HG03196 (cell line): Measurements from ENCODE around the gene PRSS8.
"Not testable (repeated sequence)": the region's sequence is repeated elsewhere in the genome, so short reads cannot be mapped to it uniquely, and the experiment has no call there.

Experiments
- ATAC-seq: cut with Tn5 transposase; IDR thresholded peaks from one replicate; pipeline ENCODE4 v1.9.1; 2021; ENCODE audit not compliant: unreplicated experiment

Gene PRSS8

GRCh38 chr16:31145398-31145990 lies 10.0 kb upstream of the PRSS8 start:
- ATAC-seq, result no peak

- not testable (repeated sequence) for ATAC-seq
Measured at GRCh38 chr16:31144418-31144817, 8.9 kb upstream of the PRSS8 start.

GRCh38 chr16:31143694-31144148 lies 8.2 kb upstream of the PRSS8 start:
- ATAC-seq, result no peak

DNA sequence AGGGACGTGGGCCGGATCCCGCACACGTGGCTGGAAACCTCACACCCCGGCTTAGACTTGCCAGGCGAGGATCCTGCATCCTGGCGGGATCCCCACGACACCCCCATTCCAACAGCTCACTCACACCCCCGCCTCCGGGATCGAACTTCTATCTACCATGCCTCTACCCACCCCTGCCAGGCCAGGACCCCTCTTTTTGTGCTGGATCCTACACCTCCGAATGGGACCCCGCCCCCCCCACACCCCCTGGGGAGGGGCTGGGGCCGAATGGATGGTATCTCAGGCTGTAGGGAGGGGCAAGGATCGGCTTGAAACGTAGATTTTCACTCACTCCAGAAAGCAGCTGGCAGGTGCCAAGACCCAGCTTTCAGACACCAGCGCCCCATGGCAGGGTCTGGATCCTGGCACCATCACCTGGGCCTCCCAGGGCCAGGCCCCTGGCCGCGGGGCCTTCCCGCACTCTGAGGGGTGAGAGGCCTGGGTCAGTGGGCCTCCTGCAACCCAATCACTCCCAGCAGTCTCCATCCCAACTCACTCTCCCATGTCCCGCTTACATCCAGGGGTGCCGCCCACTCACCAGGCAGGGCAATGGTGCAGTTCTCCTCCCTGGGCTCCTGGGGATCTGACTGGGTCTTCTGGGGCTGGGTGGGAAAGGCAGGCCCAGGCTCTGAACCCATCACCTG lies 7.6 kb upstream of the PRSS8 start:
- no peak for ATAC-seq

GRCh38 chr16:31142109-31143010 lies 6.8 kb upstream of the PRSS8 start:
- peak; percentile 82 for ATAC-seq

- no peak for ATAC-seq
Measured at GRCh38 chr16:31141489-31142108, 6.1 kb upstream of the PRSS8 start.

- ATAC-seq, result not testable (repeated sequence)
Measured at GRCh38 chr16:31141071-31141469, 5.5 kb upstream of the PRSS8 start.

- ATAC-seq, result no peak
Measured at GRCh38 chr16:31138621-31139578, 3.4 kb upstream of the PRSS8 start.

DNA sequence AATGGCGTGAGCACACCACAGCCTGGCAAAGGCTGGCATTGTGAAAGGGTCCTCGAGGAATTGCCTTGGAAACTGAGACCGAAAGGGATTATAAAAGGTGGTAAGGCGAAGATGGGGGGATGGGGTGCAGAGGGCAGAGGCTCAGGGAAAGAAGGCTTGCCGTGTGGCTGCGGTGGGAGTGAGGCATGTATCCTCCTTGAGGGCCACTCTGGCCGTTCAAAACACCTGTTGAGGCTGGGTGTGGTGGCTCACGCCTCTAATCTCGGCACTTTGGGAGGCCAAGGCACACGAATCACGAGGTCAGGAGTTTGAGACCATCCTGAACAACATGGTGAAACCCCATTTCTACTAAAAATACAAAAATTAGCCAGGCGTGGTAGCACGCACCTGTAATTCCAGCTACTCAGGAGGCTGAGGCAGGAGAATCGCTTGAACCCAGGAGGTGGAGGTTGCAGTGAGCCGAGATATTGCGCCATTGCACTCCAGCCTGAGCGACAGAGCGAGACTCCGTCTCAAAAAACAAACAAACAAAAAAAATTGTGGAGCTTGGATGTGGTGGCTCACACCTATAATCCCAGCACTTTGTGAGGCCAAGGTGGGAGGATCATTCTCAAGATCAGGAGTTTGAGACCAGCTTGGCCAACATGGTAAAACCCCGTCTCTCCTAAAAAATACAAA lies 1.4 kb upstream of the PRSS8 start:
- not testable (repeated sequence) for ATAC-seq

GRCh38 chr16:31136287-31136662 lies 748 bp upstream of the PRSS8 start:
- ATAC-seq, result no peak

DNA sequence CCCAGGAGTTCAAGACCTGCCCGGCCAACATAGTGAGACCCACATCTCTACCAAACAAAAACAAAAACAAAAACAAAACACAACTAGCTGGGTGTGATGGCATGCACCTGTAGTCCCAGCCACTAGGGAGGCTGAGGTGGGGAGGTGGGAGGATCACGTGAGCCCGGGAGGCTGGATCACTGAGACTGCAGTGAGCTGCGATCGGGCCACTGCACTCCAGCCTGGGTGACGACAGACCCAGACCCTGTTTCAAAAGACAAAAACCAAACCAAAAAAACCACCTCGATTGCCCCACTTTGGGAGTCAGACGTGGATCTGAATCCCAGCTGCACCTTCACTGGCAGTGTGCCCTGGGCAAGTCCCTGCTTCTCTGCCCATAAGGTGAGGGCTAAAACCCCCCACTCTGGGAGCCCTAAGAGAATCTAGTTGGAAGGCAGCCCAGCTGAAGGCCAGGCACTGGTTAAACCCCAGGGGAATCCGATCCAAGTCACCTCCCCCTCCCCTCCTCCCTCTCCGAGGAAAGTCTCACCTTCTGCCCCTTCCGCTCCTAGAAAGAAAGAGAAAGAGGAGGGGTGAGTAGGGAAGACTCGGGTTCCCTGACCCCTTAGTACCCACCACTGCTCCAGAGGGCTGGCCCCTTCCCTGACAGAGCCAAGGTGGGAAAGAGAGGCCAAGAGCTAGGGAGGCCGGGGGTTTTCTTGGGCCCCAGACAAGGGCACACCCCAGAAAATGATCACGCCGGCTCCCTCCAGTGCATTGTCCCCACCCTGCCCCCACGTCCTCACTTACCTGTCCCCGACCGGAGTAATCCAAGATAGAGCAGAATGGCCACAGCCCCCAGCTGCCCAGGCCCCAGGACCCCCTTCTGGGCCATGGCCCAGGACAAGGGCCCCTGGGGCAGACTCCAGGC lies 647 bp downstream of the PRSS8 start:
- no peak for ATAC-seq

DNA sequence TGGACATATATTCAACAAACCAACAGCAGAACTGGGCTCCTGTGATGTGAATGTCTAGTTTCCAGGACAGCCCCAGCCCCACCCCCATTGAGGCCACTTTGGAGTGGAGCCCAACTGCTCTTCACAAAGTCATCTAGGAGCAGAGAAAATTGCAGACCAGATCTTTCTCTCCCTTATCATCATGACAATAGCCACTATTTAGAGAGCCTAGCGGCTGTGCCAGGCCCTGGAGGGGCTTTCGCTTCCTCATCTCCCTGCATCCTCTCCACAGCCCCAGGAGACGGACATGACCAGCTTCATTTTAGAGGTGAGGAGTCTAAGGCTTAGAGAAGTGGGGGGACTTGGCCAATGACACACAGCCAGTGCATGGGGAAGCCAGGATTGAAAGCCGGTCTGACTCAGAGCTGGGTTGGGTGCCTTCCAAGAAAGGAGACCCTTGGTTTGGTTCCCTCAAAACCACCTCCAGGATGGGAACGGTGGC lies 1.4 kb downstream of the PRSS8 start:
- no peak for ATAC-seq

DNA sequence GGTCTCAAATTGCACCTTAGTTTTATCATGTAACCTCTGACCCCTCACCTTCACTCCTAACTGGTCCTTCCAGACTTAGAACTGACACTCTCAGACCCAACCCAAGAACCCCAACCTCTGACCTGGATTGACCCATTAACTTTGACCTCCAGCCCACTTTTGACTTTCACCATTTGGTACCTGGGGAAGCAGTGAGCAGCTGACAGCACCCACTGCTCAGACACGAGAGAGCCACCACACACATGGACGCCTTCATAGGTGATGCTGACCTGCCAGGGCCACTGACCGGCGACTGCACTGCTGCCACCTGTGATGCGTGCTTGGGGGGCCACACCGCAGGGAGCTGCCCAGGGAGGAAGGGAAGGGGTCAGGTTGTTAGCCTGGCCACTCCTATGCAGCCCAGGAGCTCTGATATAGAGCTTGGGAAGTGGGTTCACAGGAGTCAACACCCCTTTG lies 2.5 kb downstream of the PRSS8 start:
- ATAC-seq, result no peak

DNA sequence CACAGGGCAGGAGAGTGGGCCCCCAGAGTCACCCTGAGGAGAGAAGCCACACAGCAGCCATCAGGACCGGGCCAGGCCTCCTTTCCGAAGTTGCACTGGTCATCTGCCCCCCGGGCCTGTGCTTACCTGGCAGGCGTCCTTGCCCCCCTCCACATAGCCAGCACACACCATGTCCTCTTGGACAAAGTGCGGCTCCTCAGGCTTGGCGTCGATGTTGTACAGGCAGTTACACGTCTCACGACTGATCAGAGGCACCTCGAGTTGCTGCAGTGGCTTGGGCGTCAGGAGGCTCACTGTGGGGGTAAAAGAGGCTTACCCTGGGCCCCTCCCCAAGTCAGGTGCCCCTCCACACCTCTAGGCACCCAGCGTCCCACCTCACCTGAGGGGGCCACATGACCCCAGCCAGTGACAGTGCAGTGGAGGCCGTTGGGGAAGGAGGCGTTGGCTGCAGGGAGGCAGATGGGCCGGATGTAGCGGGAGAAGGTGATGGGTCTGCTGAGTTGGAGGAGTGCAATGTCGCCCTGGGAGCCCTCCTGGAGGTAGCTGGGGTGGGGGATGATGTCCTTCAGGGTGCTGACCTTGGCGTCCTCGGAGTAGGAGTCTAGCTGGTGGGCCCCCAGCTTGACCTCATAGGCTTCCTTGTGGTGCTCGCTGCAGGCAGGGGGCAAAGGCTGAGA lies 3.1 kb downstream of the PRSS8 start:
- ATAC-seq, result no peak

- ATAC-seq, result no peak
Measured at GRCh38 chr16:31131841-31132271, 3.7 kb downstream of the PRSS8 start.

- ATAC-seq, result no peak
Measured at GRCh38 chr16:31131416-31131815, 4.1 kb downstream of the PRSS8 start.

DNA sequence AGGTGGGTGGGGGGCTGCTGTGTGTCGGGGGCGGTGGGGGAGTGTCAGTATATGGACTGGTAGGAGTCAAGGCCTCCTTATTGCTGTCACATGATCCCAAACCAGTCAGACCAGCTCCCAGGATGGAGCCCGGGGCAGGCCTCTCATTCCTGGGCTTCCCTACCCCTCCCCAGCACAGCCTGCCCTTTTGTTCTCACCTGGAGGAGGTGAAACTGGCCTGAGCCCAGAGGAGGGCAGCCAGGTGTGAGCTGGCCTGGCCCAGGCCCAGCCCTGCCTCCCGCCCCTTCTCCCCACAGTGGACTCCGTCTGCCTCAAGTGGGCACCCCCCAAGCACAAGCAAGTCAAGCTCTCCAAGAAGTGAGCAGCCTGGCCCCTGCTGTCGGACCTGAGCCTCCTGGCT lies 4.6 kb downstream of the PRSS8 start:
- no peak for ATAC-seq
